ENCODE data around the gene TRAPPC10.

Gene TRAPPC10

DNA sequence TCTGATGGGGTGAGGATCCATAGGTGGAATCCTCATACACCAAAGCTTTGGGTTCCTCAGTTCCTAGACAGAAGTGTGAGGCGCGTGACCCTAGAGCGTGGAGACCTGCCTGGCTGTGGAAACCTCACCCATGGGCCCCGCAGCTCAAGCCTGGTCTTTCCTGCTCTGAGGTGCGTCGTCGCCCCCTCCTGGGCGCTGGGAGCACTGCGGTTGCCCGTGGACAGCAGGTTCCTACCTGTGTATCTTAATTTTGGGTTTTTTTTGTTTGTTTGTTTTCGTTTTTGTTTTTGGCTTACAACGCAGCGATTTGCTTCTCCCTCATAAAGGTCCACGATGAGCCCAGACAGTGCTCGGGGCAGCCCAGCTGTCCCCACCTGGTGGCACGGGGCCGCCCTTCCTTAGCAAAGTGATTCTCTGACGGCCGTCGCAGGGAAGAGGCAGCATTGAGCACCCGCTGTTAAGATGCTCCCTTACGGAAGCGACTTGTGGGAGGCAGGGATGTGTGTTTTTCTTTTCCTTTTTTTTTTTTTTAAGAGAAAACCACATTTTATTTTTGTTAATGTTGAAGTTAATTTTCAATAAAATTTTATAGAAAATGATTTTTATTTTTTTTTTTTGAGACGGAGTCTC is 36.5 kb upstream of the TRAPPC10 start:
- TF ChIP-seq SPI1 (IDR thresholded peaks at IDR 0.05; ENCODE audit: borderline replicate concordance, low read depth) (no peak), CTCF (IDR thresholded peaks at IDR 0.05; ENCODE audit: insufficient read depth, low read length) (peak; percentile 89)
- H3K27me3 ChIP-seq (ENCODE audit: insufficient read depth, poor library complexity, severe bottlenecking): no peaks in the 10 kb centered on the region
- no peak overlapping the region for H3K27ac ChIP-seq (replicated peaks)
- H3K4me3 ChIP-seq (replicated peaks; ENCODE audit: insufficient read depth, low read length): no peak overlapping the region
- peak; percentile 43 to 83 for DNase-seq (ENCODE audit: low read depth in 1 of 2, low spot score in 1 of 2)

DNA sequence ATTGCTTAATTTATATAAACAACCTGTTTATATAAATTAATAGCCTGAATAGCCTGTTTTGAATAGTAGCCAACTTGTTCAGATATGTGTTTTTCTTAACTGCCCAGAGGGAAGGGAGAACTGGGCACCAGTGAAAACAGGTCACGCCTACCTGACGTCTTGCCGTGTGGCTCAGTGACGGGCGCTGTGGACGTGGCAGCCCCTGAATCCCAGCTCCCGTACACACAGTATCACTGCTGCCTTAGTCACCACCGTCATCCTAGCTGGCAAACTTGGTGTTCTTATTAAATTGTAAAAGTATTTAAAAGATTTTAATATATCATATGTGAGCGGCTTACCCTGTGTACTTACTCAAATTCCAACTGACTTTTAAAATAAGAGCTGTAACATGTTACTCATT is 35.4 kb upstream of the TRAPPC10 start:
- no peaks in the 10 kb centered on the region for H3K27me3 ChIP-seq (ENCODE audit: insufficient read depth, poor library complexity, severe bottlenecking)
- no peak for DNase-seq (ENCODE audit: low read depth in 1 of 2, low spot score in 1 of 2)
- H3K27ac ChIP-seq (replicated peaks): no peak overlapping the region
- TF ChIP-seq GABPA (IDR thresholded peaks at IDR 0.05; ENCODE audit: low read depth) (no peak), POLR2AphosphoS5 (IDR thresholded peaks at IDR 0.05; ENCODE audit: low read depth) (no peak), CTCF (IDR thresholded peaks at IDR 0.05; ENCODE audit: insufficient read depth, low read length) (no peak), SPI1 (IDR thresholded peaks at IDR 0.05; ENCODE audit: borderline replicate concordance, low read depth) (no peak)
- TF ChIP-seq, protein P1, sequence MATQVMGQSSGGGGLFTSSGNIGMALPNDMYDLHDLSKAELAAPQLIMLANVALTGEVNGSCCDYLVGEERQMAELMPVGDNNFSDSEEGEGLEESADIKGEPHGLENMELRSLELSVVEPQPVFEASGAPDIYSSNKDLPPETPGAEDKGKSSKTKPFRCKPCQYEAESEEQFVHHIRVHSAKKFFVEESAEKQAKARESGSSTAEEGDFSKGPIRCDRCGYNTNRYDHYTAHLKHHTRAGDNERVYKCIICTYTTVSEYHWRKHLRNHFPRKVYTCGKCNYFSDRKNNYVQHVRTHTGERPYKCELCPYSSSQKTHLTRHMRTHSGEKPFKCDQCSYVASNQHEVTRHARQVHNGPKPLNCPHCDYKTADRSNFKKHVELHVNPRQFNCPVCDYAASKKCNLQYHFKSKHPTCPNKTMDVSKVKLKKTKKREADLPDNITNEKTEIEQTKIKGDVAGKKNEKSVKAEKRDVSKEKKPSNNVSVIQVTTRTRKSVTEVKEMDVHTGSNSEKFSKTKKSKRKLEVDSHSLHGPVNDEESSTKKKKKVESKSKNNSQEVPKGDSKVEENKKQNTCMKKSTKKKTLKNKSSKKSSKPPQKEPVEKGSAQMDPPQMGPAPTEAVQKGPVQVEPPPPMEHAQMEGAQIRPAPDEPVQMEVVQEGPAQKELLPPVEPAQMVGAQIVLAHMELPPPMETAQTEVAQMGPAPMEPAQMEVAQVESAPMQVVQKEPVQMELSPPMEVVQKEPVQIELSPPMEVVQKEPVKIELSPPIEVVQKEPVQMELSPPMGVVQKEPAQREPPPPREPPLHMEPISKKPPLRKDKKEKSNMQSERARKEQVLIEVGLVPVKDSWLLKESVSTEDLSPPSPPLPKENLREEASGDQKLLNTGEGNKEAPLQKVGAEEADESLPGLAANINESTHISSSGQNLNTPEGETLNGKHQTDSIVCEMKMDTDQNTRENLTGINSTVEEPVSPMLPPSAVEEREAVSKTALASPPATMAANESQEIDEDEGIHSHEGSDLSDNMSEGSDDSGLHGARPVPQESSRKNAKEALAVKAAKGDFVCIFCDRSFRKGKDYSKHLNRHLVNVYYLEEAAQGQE (IDR thresholded peaks at IDR 0.05; ENCODE audit: insufficient replicate concordance, low read depth): no peak
- no peak overlapping the region for H3K4me3 ChIP-seq (replicated peaks; ENCODE audit: insufficient read depth, low read length)

DNA sequence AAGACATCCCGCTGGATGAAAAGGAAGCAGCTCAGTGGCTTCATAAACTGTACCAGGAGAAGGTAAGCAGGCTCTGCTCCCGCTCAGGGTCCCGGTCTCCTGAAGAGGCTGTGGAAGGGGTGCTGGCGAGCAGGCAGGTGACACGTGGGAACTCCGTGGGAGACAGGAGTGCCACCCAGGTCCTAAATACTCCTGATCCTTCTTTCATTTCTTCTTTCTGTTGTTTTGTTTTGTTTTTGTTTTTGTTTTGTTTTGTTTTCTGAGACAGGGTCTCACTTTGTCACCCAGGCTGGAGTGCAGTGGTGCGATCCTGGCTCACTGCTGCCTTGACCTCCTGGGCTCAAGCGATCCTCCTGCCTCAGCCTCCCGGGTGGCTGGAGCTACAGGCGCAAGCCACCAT is 34.0 kb upstream of the TRAPPC10 start:
- Histone ChIP-seq H3K27me3 (ENCODE audit: insufficient read depth, poor library complexity, severe bottlenecking) (no peaks in the 10 kb centered on the region), H3K4me3 (replicated peaks; ENCODE audit: insufficient read depth, low read length) (no peak overlapping the region), H3K27ac (replicated peaks) (no peak overlapping the region)
- DNase-seq (ENCODE audit: low read depth in 1 of 2, low spot score in 1 of 2): no peak
- no peak for TF ChIP-seq GABPA (IDR thresholded peaks at IDR 0.05; ENCODE audit: low read depth)
- no peak for TF ChIP-seq SPI1 (IDR thresholded peaks at IDR 0.05; ENCODE audit: borderline replicate concordance, low read depth)
- TF ChIP-seq POLR2AphosphoS5 (IDR thresholded peaks at IDR 0.05; ENCODE audit: low read depth): no peak
- TF ChIP-seq CTCF (IDR thresholded peaks at IDR 0.05; ENCODE audit: insufficient read depth, low read length): no peak
- TF ChIP-seq, protein P1 (IDR thresholded peaks at IDR 0.05; ENCODE audit: insufficient replicate concordance, low read depth): no peak

DNA sequence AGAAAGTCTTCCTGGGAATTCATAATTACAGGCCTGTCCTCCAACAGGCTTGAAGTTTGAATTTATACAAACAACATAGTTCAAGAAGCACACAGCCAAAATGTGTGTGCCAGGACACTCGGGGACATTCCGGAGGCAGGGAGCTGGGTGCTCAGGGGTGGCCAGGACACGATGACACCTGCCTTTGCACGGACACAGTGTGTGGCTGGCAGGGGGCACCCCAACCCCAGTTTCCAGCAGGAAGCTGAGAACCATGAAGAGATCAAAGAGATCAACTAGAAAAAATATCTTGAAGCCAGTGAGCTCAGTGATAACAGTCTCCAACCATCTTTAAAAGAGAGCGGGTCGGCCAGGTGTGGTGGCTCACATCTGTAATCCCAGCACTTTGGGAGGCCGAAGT is 32.5 kb upstream of the TRAPPC10 start:
- Histone ChIP-seq H3K4me3 (replicated peaks; ENCODE audit: insufficient read depth, low read length) (no peak overlapping the region), H3K27ac (replicated peaks) (no peak overlapping the region), H3K27me3 (ENCODE audit: insufficient read depth, poor library complexity, severe bottlenecking) (no peaks in the 10 kb centered on the region)
- DNase-seq (ENCODE audit: low read depth in 1 of 2, low spot score in 1 of 2): no peak
- TF ChIP-seq SPI1 (IDR thresholded peaks at IDR 0.05; ENCODE audit: borderline replicate concordance, low read depth): no peak
- no peak for TF ChIP-seq CTCF (IDR thresholded peaks at IDR 0.05; ENCODE audit: insufficient read depth, low read length)
- TF ChIP-seq POLR2AphosphoS5 (IDR thresholded peaks at IDR 0.05; ENCODE audit: low read depth): no peak
- TF ChIP-seq GABPA (IDR thresholded peaks at IDR 0.05; ENCODE audit: low read depth): no peak
- TF ChIP-seq, protein P1 (IDR thresholded peaks at IDR 0.05; ENCODE audit: insufficient replicate concordance, low read depth): no peak
